HK-2 (cell line): ENCODE measurements around the gene PAK2.
A peak's percentile ranks its signal among the peaks of the same experiment; 100 is the strongest.
"Not testable (repeated sequence)": the region's sequence is repeated elsewhere in the genome, so short reads cannot be mapped to it uniquely, and the experiment has no call there.

Source experiments
- DNase-seq: peaks from one replicate; pipeline ENCODE4 v3.0.0-alpha.2; 2018; ENCODE audit not compliant: unreplicated experiment

Gene PAK2

DNA sequence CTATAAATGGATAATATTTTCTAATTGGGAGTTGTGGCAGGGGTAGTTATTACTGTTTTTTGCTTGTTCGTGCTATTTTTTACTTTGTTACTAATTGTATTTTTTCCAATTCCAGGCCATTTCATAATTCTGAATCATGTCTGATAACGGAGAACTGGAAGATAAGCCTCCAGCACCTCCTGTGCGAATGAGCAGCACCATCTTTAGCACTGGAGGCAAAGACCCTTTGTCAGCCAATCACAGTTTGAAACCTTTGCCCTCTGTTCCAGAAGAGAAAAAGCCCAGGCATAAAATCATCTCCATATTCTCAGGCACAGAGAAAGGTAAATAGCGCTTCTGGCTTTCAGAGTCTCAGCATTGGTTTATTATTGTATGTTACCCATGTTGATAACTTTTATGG lies 42.9 kb downstream of the PAK2 start:
- no peak for DNase-seq

DNA sequence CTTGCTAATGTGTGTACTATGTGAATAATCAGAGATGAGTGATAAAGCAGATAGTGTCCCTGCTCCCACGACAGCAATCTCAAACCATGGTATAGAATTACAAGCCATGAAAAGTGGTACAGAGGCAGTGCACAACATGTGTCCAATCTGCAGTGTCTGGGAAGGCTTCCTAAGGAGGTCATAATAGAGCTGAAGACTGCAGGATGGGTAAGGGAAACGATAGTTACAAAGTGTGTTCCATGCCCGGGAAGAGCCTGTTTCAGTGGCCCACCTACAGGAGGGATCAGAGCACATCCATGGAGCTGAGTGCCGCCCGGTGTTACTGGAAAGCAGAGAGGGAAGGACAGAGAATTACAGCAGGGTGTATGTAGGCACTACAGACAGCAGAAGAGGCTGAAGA lies 48.9 kb downstream of the PAK2 start:
- DNase-seq: no peak

DNA sequence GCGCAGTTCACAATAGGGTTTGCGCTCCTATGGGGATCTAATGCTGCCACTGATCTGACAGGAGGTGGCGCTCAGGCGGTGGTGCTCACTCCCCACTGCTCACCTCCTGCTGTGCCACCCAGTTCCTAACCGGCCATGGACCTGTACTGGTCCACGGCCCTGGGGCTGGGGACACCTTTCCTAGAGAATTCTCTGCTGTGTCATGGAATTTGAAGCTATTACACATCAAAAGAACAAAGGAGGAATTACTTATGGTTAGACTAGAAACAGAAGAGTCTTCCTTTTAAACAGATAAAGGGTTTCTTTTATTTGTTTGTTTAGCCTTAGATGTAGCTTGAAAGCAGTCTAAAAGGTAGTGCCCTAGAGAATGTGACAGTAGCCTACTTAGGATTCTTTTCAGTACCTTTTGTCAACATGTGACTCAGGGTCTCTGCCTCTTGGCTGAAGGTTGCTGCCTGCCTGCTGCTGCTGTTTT lies 50.3 kb downstream of the PAK2 start:
- no peak for DNase-seq

DNA sequence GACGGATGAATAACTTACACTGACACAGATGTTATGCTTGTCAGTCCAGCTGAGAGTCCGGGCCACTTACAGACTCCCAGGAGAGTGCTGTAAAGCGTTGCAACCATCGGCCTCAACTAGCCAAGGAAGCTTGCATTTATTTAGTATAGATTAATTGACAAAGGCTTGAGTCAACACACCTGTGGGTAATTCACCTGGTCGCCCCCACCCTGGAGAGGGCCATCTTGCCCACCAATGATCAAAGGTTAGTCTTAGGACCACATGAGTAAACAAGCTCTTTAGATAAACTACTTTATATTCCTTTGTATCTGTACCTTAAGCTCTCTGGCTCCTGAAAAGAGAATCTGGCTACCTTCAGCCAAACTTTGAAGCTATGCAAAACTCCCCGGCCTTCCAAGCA lies 51.0 kb downstream of the PAK2 start:
- DNase-seq: no peak

DNA sequence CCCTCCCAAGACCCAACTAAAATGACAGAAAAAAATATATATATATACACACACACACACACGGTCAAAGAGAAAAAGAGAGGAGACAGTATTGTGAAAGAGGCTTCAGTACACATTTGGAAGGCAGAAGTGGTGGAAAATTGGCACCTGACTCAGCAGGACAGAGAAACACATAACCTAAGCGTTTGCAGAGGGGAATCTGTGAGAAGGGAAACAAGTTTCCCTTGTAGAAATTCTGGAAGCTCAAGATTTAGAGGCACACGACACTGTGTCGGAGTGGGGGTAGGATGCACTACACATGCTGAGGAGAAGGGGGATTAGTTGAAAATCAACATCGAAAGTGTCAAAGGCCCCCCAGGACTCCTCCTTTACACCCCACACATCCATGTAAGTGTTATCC lies 53.1 kb downstream of the PAK2 start:
- DNase-seq: peak; percentile 45

DNA sequence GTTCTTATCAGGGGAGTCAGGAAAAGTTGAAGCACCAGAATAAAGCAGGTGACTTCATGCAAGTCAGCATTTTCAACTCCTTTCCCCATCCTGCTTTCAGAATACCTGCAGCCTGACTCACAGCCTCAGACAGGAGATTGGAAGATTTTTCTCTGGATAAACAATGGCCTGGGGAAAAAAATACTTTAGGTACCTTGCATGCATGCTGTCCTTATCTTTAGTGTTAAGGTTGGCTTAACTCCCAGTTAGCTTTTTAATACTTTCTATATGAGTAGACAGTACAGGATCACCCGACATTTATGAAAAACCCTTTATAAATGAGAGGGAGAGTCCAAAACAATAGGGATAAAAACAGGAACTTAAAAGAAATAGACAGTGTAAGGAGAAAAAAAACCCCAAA lies 53.6 kb downstream of the PAK2 start:
- peak; percentile 45 for DNase-seq

DNA sequence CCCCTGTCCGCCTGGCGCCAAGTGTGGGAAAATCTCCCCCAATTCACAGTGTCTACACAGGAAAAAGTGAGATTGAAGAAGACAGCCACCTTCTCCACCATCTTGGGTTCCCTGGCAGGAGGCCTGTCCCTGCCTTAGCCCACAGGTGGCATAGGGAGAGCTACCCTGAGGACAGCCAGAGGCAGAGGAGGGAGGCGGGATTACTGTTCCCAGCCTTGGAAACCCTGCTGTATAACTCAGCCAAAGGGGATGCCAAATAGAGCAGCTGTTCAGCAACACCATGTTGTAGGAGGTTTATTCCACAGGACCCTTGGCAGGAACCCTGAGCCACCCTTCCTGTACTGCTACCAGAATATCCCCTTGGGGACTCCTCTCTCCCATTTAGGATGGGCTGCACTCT lies 54.8 kb downstream of the PAK2 start:
- DNase-seq: no peak

DNA sequence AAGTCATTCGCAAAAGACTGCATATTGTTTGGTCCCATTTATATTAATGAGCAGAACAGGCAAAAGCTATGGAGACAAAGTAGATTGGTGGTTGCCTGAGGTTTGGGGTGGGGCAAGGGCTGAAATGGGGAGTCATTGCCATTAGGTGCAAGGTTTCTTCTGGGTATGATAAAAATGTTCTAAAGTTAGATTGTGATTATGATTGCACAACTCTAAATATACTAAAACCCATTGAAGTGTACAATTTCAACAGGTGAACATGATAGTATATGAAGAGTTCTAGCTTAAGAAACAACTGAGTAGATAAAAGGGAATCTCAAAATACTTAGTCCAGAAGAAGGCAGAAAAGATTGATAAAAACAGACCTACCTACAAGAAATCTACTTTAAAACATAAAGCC lies 56.7 kb downstream of the PAK2 start:
- DNase-seq: no peak

DNA sequence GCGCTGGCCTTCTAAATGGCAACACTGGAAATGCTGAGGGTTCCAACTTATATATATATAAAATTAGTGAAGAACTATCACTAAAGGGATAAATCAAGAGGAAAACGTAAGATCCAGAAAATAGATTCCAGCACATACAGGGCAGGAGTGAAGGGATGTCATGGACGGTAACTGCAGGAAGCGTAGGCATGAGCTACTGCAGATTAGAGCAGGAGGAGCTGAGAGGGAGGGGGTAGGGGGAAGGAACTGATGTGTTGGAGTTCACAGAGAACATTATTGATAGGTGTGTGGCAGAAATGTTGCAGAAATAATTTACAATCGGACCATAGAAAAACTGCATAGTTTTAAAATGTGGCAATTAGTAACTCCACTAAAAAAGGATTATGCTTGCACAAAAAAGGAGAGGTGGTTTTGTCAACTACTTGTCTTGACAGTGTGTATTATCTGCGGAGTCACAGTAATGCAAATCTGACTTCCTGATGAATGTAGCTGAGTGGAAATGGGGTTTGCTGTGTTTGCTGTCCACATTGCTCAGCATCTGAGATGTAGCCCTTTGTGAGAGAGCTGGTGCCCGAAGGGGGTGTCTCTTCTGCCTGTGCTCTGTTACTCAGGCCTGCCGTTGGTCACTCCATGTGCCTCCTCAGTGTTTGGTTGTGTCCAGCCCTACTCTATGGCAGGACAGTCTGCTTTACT lies 61.2 kb downstream of the PAK2 start:
- DNase-seq: no peak

DNA sequence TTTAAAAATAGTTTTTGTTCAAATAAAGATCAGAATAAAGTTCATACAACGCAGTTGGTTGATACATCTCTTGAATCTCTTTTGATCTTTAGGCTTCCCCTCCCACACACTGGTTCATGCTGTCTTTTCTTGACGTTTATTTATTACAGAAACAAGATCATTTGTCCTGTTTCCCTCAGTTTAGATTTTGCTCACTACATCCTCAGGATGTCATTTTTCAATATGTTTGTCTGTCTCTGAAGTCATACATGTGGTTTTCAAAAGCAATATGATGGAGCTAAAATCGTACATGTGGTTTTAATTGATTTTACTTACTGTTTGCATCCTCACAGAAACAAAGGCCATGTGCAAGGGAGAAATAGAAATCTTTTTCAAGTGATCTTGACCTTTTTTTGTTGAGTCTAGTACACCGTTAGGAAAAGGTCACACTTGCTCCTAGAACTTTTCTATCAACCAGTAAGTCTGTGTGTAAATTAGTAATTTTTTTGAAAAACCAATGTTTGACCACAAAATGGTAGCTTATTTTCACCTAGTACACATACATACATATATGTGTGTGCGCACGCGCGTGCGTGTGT lies 64.3 kb downstream of the PAK2 start:
- DNase-seq: no peak

DNA sequence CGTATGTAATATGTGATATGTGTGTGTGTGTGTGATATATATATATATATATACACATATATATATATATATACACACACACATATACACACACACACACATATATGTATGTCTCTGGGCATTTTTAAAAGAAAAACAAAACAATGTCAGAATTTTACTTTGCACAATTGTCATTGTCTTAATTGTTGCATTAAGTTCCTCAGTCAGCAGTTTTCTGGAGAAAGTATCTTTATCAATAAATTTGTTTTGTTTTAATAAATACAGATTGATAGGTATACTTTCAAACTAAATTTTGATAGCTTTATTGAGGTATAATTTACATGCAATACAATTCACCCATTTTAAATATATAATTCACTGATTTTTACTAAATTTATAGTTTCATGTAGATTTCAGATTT lies 65.1 kb downstream of the PAK2 start:
- DNase-seq: no peak

DNA sequence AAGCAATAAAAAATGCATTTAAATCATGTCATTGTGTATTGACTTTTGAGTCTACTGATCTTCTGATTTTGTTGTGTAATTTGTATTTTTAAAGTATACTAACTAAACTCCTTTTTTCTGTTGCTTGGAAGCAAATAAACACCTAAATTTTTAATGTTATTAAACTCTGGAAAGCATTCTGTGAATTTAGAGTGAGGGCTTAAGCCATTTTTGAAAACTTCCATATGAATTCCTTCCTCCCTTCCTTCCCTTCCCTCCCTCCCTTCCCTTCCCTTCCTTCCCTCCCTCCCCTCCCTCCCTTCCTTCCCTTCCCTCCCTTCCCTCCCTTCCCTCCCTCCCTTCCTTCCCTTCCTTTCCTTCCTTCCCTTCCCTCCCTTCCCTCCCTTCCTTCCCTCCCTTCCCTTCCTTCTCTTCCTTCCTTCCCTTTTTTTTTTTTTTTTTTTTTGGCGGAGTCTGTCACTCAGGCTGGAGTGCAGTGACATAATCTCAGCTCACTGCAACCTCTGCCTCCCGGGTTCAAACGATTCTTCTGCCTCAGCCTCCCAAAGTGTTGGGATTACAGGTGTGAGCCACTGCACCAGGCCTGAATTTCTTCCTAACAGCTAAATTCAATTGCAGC lies 71.4 kb downstream of the PAK2 start:
- no peak for DNase-seq

DNA sequence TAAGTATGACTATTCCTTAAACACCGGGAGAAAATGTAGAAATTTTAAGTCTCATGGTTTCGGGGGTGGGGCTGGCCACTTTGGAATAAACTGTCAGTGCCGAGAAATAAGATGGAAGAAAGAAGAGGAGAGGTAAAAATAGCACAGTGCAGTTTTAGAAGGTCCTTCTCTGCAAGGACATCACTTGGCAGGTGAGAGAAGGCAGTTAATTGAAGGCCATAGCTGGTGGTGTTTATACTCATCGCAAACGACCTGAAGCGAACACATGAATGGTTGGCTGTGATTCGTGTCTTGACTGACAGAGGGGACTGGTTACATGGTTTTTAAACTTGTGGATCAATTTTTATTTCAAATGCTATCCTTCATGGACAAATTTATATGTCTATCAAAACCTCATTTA lies 73.2 kb downstream of the PAK2 start:
- DNase-seq: no peak

DNA sequence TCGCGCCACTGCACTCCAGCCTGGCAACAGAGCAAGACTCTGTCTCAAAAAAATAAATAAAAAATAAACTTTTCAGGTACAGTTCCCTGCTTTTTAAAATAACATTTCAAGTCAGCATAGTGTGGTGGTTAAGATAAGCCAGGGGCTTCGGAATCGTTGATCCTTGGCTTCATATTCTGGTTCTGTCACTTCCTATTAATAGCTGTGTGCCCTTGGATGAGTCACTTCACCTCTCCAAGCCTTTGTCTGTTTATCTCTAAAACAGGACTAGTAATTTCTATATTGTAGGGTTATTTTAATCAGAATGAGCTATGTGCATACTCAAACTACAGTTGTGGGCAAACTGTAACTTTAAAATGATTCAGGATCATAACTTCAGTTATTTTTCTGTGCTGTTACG lies 74.2 kb downstream of the PAK2 start:
- no peak for DNase-seq

DNA sequence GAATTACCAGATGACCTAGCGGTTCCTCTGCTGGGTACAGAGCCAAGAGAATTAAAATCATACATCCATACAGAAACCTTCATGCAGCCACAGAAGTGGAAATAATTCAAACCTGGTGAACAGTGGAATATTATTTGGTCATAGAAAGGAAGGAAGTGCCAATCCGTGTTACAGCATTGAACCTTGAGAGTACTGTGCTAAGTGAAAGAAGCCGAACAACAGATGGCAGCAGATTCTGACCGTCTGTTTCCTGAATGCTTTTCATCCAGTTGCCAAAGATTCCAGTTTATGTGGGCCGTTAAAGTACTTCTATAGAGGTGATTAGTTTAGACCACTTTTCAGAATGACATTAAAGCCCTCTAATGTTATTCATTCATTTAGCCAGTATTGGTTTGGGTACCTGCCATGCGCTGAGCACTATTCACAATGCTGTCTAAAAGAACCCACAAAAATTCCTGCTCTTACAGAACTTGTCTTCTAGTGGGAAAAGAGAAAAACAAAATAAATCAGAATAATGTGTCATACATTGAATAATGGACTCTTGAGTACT lies 82.2 kb downstream of the PAK2 start:
- DNase-seq: no peak

DNA sequence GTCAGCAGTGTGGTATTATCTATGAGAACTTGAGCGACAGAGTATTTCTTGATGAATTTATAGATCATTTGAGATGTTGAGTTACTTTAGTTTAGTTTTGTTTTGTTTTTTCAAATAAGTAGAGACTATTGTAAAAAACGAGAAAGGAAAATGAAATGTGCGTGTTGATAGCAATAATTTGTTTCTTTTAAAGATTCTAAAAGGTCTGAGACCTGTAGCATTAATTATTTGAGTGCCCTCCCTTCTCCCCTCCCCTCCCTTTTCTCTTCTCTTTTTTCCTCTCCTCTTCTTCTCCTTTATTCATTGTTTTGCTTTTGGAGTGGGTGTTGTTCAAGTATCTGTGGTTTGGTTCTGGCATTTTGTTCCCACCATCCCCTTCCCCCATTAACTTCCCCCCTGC lies 90.0 kb downstream of the PAK2 start:
- DNase-seq: not testable (repeated sequence)

DNA sequence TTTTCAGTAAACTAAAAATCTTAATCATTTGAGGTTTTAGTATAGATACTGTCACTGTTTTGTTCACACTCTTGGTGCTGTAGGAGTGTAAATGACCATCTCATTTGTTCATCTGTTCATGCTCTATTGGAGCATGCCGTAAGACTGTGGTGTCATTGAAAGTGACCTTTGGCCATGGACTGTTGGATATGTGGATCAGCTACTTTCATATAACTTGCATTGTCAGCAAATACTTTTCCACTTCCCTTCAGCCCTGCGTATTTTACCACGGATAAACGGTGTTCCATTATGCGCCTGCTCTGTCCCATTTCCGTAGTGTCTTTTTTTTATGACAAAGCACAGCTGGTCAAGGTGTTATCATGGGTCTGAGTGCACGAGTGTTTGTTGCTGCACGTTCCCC lies 95.4 kb downstream of the PAK2 start:
- DNase-seq: peak; percentile 23

DNA sequence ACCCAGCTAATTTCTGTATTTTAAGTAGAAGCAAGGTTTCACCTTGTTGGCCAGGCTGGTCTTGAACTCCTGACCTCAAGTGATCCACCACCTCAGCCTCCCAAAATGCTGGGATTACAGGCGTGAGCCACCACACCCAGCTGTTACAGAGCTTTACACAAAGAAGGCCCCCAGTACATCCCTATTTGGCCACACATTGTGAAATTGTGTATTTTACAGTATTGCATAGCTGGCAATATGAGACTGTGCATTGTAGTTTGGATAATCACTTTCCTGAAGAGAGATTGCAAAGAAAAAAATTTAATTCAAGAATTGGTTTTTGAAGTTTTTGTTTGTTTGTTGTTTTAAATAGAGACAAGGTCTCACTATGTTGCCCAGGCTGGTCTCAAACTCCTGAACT lies 97.0 kb downstream of the PAK2 start:
- not testable (repeated sequence) for DNase-seq

DNA sequence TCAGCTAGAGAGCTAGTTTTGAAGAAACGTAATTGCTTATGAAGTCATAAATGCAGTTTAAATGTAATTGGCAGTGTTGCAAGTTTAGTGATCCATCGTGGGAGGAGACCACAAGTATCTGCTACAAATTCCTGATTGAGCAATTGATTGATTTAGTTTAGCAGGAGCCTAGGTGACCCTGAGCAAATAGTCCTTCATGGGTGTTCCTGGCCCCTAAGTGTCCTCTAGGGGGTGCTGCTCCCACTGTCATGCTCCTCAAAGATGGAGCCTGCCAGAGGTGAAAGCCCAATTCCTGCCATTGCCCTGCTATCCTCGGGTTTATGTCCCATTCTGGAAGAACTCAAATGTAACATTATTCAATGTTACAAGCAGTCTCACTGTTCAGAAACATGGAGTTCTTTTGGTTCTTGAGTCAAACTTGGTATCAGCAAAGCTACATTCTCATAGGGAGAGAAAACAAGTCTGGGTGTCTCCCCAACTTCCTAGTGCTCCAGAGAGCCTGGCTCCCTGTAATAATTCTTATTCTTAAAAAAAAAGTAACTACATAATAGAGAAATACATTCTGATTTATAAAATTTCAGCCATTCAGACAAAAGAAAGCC lies 98.3 kb downstream of the PAK2 start:
- DNase-seq: peak; percentile 43

DNA sequence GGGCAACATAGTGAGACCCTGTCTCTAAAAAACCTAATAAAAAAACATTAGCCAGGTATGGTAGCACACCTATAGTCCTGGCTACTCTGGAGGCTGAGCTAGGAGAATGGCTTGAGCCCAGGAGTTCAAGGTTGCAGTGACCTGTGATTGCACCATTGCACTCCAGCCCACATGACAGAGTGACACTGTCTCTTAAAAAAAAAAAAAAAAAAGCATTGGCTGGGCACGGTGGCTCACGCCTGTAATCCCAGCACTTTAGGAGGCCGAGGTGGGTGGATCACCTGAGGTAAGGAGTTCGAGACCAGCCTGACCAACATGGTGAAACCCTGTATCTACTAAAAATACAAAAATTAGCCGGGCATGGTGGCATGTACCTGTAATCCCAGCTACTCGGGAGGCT lies 99.7 kb downstream of the PAK2 start:
- not testable (repeated sequence) for DNase-seq

DNA sequence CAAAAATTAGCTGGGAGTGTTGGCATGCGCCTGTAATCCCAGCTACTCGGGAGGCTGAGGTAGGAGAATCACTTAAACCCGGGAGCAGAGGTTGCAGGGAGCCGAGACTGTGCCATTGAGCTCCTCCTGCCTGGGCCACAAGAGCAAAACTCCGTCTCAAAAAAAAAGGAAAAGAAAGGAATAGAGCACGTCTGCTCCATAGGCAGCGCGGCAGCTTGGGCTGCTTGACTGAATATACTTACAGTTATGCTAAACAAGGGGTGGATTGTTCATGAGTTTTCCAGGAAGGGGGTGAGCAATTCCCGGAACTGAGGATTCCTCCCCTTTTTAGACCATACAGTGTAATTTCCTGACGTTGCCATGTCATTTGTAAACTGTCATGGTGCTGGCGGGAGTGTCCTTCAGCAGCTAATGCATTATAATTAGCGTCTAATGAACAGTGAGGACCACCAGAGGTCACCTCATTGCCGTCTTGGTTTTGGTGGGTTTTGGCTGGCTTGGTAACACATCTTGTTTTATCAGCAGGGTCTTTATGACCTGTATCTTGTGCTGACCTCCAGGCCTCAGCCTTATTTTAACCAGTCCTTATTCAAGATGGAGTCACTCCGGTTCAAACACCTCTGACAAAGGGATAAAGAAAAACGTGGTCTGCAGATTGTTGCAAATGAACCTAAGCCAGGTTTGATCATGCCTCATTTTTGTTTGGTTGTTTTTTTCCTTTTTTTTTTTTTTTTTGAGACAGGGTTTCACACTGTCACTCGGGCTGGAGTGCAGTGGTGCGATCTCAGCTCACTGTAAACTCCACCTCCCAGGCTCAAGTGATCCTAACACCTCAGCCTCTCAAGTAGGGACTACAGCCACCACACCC lies 103.1 kb downstream of the PAK2 start:
- no peak for DNase-seq
